Type B pancreatic cell (in vitro differentiated cells): ENCODE data around the gene TEX26. TPM values are rescaled to one million over a fixed set of nuclear protein-coding genes. Genes with fewer than 3 reads are reported as not detected.

Experiments used
- DNase-seq: peaks from one replicate; pipeline ENCODE4 v3.0.0; 2021; ENCODE audit warnings: mixed read lengths; ENCODE audit not compliant: unreplicated experiment; ENCODE audit errors: extremely low spot score
- H3K27ac Mint-ChIP-seq: 2 replicates; pipeline ENCODE4 v1.8.0; 2021; ENCODE audit warnings: mild to moderate bottlenecking, mixed read lengths
- H3K27me3 Mint-ChIP-seq: 2 replicates; pipeline ENCODE4 v1.8.0; 2021; ENCODE audit warnings: mixed read lengths
- H3K36me3 Mint-ChIP-seq: 2 replicates; pipeline ENCODE4 v1.8.0; 2021; ENCODE audit warnings: mixed read lengths
- H3K4me1 Mint-ChIP-seq: one replicate; pipeline ENCODE4 v1.8.0; 2021; ENCODE audit warnings: mixed read lengths; ENCODE audit not compliant: unreplicated experiment
- H3K4me3 Mint-ChIP-seq: 2 replicates; pipeline ENCODE4 v1.8.0; 2021; ENCODE audit warnings: mild to moderate bottlenecking, mixed read lengths
- H3K9me3 Mint-ChIP-seq: 2 replicates; pipeline ENCODE4 v1.8.0; 2021; ENCODE audit warnings: mixed read lengths
- CTCF ChIP-seq: fragments of 200-600 bp; sonication (generic); conservative IDR thresholded peaks from 2 replicates; pipeline ENCODE4 v1.5.0; 2021; ENCODE audit warnings: antibody characterized with exemption, mild to moderate bottlenecking
- total RNA-seq: library from RNA; stranded (reverse); gene quantifications from 2 replicates; pipeline ENCODE4 v1.2.1, GENCODE V29; 2021; ENCODE audit warnings: low replicate concordance

The TEX26 gene
- total RNA-seq, 1 donor from 2014 or later, result not detected

GRCh38 chr13:30895773-30896172, 36.7 kb upstream of the TEX26 start:
- Mint-ChIP-seq H3K36me3 (no peaks in the 10 kb centered on the region), H3K27ac (peak overlapping the region; percentile 52), H3K4me1 (peaks cover 18% of the 10 kb centered on the region), H3K9me3 (no peaks in the 10 kb centered on the region), H3K4me3 (peak overlapping the region; percentile 15), H3K27me3 (peaks cover 11% of the 10 kb centered on the region)
- DNase-seq, result no peak
- TF ChIP-seq CTCF, result no peak

- H3K27ac Mint-ChIP-seq, result no peak overlapping the region
- H3K27me3 Mint-ChIP-seq, result peaks cover 25% of the 10 kb centered on the region
- H3K4me1 Mint-ChIP-seq, result peaks cover 11% of the 10 kb centered on the region
- H3K4me3 Mint-ChIP-seq, result no peak overlapping the region
- no peaks in the 10 kb centered on the region for H3K9me3 Mint-ChIP-seq
- TF ChIP-seq CTCF, result no peak
- no peaks in the 10 kb centered on the region for H3K36me3 Mint-ChIP-seq
- DNase-seq, result no peak
These were observed 34.4 kb upstream of the TEX26 start for GRCh38 chr13:30898070-30898469.

- Mint-ChIP-seq H3K9me3 (no peaks in the 10 kb centered on the region), H3K27me3 (peaks cover 32% of the 10 kb centered on the region), H3K36me3 (no peaks in the 10 kb centered on the region), H3K4me1 (peaks cover 11% of the 10 kb centered on the region), H3K4me3 (no peak overlapping the region), H3K27ac (no peak overlapping the region)
- TF ChIP-seq CTCF, result no peak
- no peak for DNase-seq
These were observed 33.7 kb upstream of the TEX26 start for GRCh38 chr13:30898678-30899241.

- DNase-seq, result no peak
- Mint-ChIP-seq H3K4me3 (no peak overlapping the region), H3K27me3 (peaks cover 48% of the 10 kb centered on the region), H3K4me1 (peaks cover 14% of the 10 kb centered on the region), H3K9me3 (peaks cover 9% of the 10 kb centered on the region), H3K36me3 (peaks cover 2% of the 10 kb centered on the region), H3K27ac (no peak overlapping the region)
- no peak for TF ChIP-seq CTCF
These were observed 32.0 kb upstream of the TEX26 start for GRCh38 chr13:30900436-30900835.

- DNase-seq, result no peak
- H3K27me3 Mint-ChIP-seq, result peaks cover 53% of the 10 kb centered on the region
- peaks cover 9% of the 10 kb centered on the region for H3K9me3 Mint-ChIP-seq
- no peak overlapping the region for H3K4me3 Mint-ChIP-seq
- no peak for TF ChIP-seq CTCF
- H3K36me3 Mint-ChIP-seq, result peaks cover 5% of the 10 kb centered on the region
- no peak overlapping the region for H3K27ac Mint-ChIP-seq
- H3K4me1 Mint-ChIP-seq, result peaks cover 12% of the 10 kb centered on the region
These were observed 31.3 kb upstream of the TEX26 start for GRCh38 chr13:30900952-30901749.
